Endothelial cell of umbilical vein (primary cell): Measurements from ENCODE around the gene STX8. TPM values are rescaled to one million over a fixed set of nuclear protein-coding genes. Genes with fewer than 3 reads are reported as not detected.
A peak's percentile ranks its signal among the peaks of the same experiment; 100 is the strongest.

ENCODE experiments used
- BruUV-seq: library from RNA; stranded (reverse); fragments of 400-500 nt; replicated peaks from 2 replicates; lab custom pipeline; 2021; lab: Mats Ljungman, UMichigan
- CTCF ChIA-PET: fragments of 300-600, 350-600 bp; sonication (Branson Sonifier 250); formaldehyde crosslinking; loops from one replicate; lab custom pipeline; 2021; ENCODE audit warnings: antibody characterized with exemption, inconsistent platforms; lab: Charles Lee
- POLR2A ChIA-PET: fragments of 300-600, 350-600 bp; sonication (Branson Sonifier 250); formaldehyde crosslinking; loops from one replicate; lab custom pipeline; 2021; ENCODE audit warnings: antibody characterized with exemption, inconsistent platforms; lab: Charles Lee
- DNase-seq: peaks from one replicate; pipeline ENCODE4 v3.0.0-alpha.2; 2011; ENCODE audit warnings: low read depth, low spot score
- FAIRE-seq: peaks from 2 replicates; lab custom pipeline; 2011; peaks lifted over from hg19 to GRCh38; lab: Jason Lieb, UNC
- H2AFZ ChIP-seq: 2 replicates; pipeline ENCODE4 v1.6.0; 2012; ENCODE audit warnings: low read depth, low read length, control low read depth, inconsistent platforms
- H3K27ac ChIP-seq: 2 replicates; pipeline ENCODE4 v1.5.1; 2011; ENCODE audit warnings: low read depth, mild to moderate bottlenecking, control low read depth, low read length, moderate library complexity; ENCODE audit not compliant: insufficient read depth
- H3K27me3 ChIP-seq, 2 experiments: 2 replicates each; pipeline versions ENCODE4 v1.6.0 to v1.6.1; 2011; ENCODE audit warnings: low read length in 2 of 2, mixed read lengths in 1 of 2; ENCODE audit not compliant: control insufficient read depth in 2 of 2, insufficient read depth in 2 of 2
- H3K36me3 ChIP-seq, 2 experiments: 2 replicates in 1 of 2; 3 replicates in 1 of 2; pipeline ENCODE4 v1.5.1; 2011; ENCODE audit warnings: low read length in 2 of 2, mild to moderate bottlenecking in 1 of 2, moderate library complexity in 1 of 2; ENCODE audit not compliant: control insufficient read depth in 2 of 2, insufficient read depth in 2 of 2; ENCODE audit errors: extremely low read depth in 1 of 2
- H3K4me1 ChIP-seq: 3 replicates; pipeline ENCODE4 v1.5.1; 2011; ENCODE audit warnings: mild to moderate bottlenecking, low read length; ENCODE audit not compliant: control insufficient read depth, insufficient read depth; ENCODE audit errors: extremely low read depth
- H3K4me2 ChIP-seq: 2 replicates; pipeline ENCODE4 v1.6.1; 2011; ENCODE audit warnings: low read length, control low read depth, mixed read lengths; ENCODE audit not compliant: insufficient read depth
- H3K4me3 ChIP-seq, 3 experiments: fragments of 200-600 bp in 1 of 3; sonication (generic), shearing (Covaris generic) in 1 of 3; replicated peaks in 1 of 3; 2 replicates each; pipeline ENCODE4 v1.5.1; 2011 to 2016; ENCODE audit warnings: control low read depth in 3 of 3, low read length in 3 of 3, mild to moderate bottlenecking in 2 of 3, inconsistent platforms in 1 of 3, low read depth in 1 of 3, moderate library complexity in 1 of 3; ENCODE audit not compliant: insufficient read depth in 1 of 3
- H3K79me2 ChIP-seq: 2 replicates; pipeline ENCODE4 v1.6.0; 2012; ENCODE audit warnings: low read length, inconsistent platforms; ENCODE audit not compliant: control insufficient read depth, insufficient read depth
- H3K9ac ChIP-seq: replicated peaks from 2 replicates; pipeline ENCODE3; 2011; ENCODE audit warnings: low read length, control low read depth; ENCODE audit not compliant: insufficient read depth; ENCODE audit errors: extremely low read depth
- H3K9me1 ChIP-seq: replicated peaks from 3 replicates; pipeline ENCODE4 v1.6.0; 2011; ENCODE audit warnings: mild to moderate bottlenecking, low read length; ENCODE audit not compliant: control insufficient read depth, insufficient read depth; ENCODE audit errors: extremely low read depth
- H3K9me3 ChIP-seq: replicated peaks from 2 replicates; pipeline ENCODE4 v1.5.1; 2012; ENCODE audit warnings: low read length, inconsistent platforms; ENCODE audit not compliant: control insufficient read depth, insufficient read depth
- H4K20me1 ChIP-seq: replicated peaks from 2 replicates; pipeline ENCODE3; 2011; ENCODE audit warnings: mild to moderate bottlenecking, low read length; ENCODE audit not compliant: control insufficient read depth, insufficient read depth; ENCODE audit errors: extremely low read depth
- CTCF ChIP-seq, 2 donors: IDR thresholded peaks; 1 replicate in 1 of 2; 2 replicates in 1 of 2; pipeline ENCODE4 v1.5.1; 2011; ENCODE audit warnings: low read length in 2 of 2, mild to moderate bottlenecking in 2 of 2, moderate library complexity in 2 of 2, control low read depth in 1 of 2, inconsistent platforms in 1 of 2, low read depth in 1 of 2; ENCODE audit not compliant: insufficient read depth in 1 of 2; ENCODE audit errors: extremely low read depth in 1 of 2
- EZH2 ChIP-seq: IDR thresholded peaks from 2 replicates; pipeline ENCODE4 v1.6.1; 2012; ENCODE audit warnings: borderline replicate concordance, low read depth, mild to moderate bottlenecking, moderate library complexity, low read length, inconsistent platforms; ENCODE audit not compliant: severe bottlenecking
- GATA2 ChIP-seq: IDR thresholded peaks from 2 replicates; pipeline ENCODE4 v1.7.0; 2011; ENCODE audit warnings: low read depth, mild to moderate bottlenecking, moderate library complexity, mixed read lengths, low read length; ENCODE audit not compliant: insufficient read length, insufficient read depth
- JUN ChIP-seq: IDR thresholded peaks from 2 replicates; pipeline ENCODE4 v1.6.1; 2011; ENCODE audit warnings: borderline replicate concordance, low read depth; ENCODE audit not compliant: insufficient read length, insufficient read depth
- MAX ChIP-seq: IDR thresholded peaks from 2 replicates; pipeline ENCODE4 v1.6.1; 2011; ENCODE audit not compliant: insufficient read depth, insufficient read length
- dilution Hi-C: fragments of 300-500 bp; cut with MboI; formaldehyde crosslinking; loops from one replicate; pipeline ENCODE4 v1.15.0; 2019; ENCODE audit warnings: low sequenced_read_pairs; ENCODE audit not compliant: extremely low pct_ligation_motif_present
- intact Hi-C: fragments of 100-400 bp; cut with micrococcal nuclease; formaldehyde crosslinking; loops from one replicate; pipeline ENCODE4 v1.10.0; 2022
- polyA plus RNA-seq, 4 experiments: library from polyadenylated mRNA; depleted of rRNA in 3 of 4; stranded (reverse) in 3 of 4; unstranded in 1 of 4; fragments of >200 nt; gene quantifications; 2 replicates each; pipeline versions ENCODE4 v1.2.1 to v1.2.3, GENCODE V29; 2011 to 2012; ENCODE audit warnings: missing spikeins in 1 of 4
- total RNA-seq: library from RNA; stranded (reverse); gene quantifications from 2 replicates; pipeline ENCODE4 v1.2.3, GENCODE V29; 2021

STX8 gene
- total and polyA plus RNA-seq, 2 donors (not counting 3 experiments of a cell fraction or from before 2014, with no cell fraction given): 25.9 to 67.3 TPM

- Histone ChIP-seq H3K4me2 (peak overlapping the region; percentile 1), H3K4me3 (no peak overlapping the region), H3K4me1 (peaks cover 16% of the 10 kb centered on the region), H3K36me3 (no peaks in the 10 kb centered on the region), H3K27me3 (no peaks in the 10 kb centered on the region), H3K9ac (no peak overlapping the region), H3K27ac (no peak overlapping the region), H4K20me1 (no peaks in the 10 kb centered on the region), H2AFZ (no peak overlapping the region), H3K9me3 (no peaks in the 10 kb centered on the region), H3K9me1 (no peaks in the 10 kb centered on the region), H3K79me2 (peaks cover 3% of the 10 kb centered on the region)
- intact Hi-C loops (no loop called here), dilution Hi-C loops (no loop called here)
- TF ChIP-seq CTCF (IDR thresholded peaks at IDR 0.05; ENCODE audit: extremely low read depth in 1 of 2, insufficient read depth in 1 of 2, low read depth in 1 of 2, low read length in 2 of 2): no peak
- no peak for TF ChIP-seq EZH2
- TF ChIP-seq GATA2: no peak
- no peak for TF ChIP-seq MAX
- TF ChIP-seq JUN: no peak
- POLR2A ChIA-PET: interaction anchor here (0.6 kb wide), 1 partner anchor 1132 kb away, joined by 6 read pairs; no protein-coding TSS in a partner anchor
- FAIRE-seq (peak; percentile 38), DNase-seq (peak; percentile 21)
- no TSS peak for BruUV-seq
- CTCF ChIA-PET: no interaction called here
Measured at GRCh38 chr17:9509236-9509816, 66.3 kb downstream of the STX8 start.
